ENCODE results near the gene MARCHF6. TPM values are rescaled to one million over a fixed set of nuclear protein-coding genes. Genes with fewer than 3 reads are reported as not detected.

Gene MARCHF6
- polyA plus RNA-seq, 2 donors, result 23.3 to 57.9 TPM

GRCh38 chr5:10323588-10324488 lies 29.7 kb upstream of the MARCHF6 start:
- Histone ChIP-seq H3K36me3 (ENCODE audit: control insufficient read depth in 2 of 2, insufficient read depth in 2 of 2, low read length in 1 of 2) (no peaks in the 10 kb centered on the region), H3K27ac (ENCODE audit: low read depth in 2 of 2, low read length in 1 of 2) (no peak overlapping the region), H3K9me3 (ENCODE audit: control insufficient read depth in 2 of 2, insufficient read depth in 1 of 2, low read depth in 1 of 2, low read length in 1 of 2) (no peaks in the 10 kb centered on the region), H3K4me1 (ENCODE audit: control insufficient read depth in 2 of 2, insufficient read depth in 2 of 2, low read length in 1 of 2) (no peaks in the 10 kb centered on the region), H3K27me3 (ENCODE audit: control insufficient read depth in 1 of 2, insufficient read depth in 2 of 2, low read length in 2 of 2) (no peaks in the 10 kb centered on the region), H3K4me3 (ENCODE audit: low read depth in 1 of 2, low read length in 2 of 2) (no peak overlapping the region)
- 71 to 73% methylated on average over 6 of the region's 6 CpGs for WGBS, 2 donors

DNA sequence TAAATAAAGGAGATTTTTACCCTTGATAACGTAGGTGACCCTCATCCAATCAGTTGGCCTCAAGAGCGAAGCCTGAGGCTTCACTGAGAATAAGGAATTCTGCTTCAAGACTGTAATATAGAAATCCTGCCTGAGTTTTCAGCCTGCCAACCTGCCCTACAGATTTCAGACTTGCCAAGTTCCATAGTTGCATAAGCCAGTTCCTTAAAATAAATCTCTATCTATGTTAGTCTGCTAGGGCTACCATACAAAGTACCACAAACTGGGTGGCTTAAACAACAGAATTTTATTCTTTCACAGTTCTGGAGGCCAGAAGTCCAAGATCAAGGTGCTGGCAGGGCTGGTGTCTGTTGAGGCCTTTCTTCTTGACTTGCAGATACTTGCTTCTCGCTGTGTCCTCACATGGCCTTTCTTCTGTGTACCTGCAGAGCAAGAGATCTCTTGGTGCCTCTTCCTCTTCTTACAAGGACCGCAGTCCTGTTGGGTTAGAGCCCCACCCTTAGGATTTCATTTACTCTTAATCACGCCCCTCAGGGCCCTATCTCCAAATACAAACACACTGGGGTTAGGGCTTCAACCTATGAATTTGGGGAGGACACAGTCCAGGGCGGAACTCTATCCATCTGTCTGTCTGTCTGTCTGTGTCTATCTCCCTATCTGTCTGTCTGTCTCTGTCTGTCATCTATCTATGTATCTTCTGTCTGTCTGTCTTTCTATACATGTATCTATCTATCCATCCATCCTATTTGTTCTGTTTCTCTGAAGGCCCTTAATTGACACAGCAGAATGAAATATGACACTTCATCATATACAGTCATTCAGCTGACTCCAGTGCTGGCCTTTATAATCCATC lies 28.8 kb upstream of the MARCHF6 start:
- H3K9me3 ChIP-seq (ENCODE audit: control insufficient read depth in 2 of 2, insufficient read depth in 1 of 2, low read depth in 1 of 2, low read length in 1 of 2), result no peaks in the 10 kb centered on the region
- H3K27me3 ChIP-seq (ENCODE audit: control insufficient read depth in 1 of 2, insufficient read depth in 2 of 2, low read length in 2 of 2), result no peaks in the 10 kb centered on the region
- no peak overlapping the region for H3K27ac ChIP-seq (ENCODE audit: low read depth in 2 of 2, low read length in 1 of 2)
- no peak overlapping the region for H3K4me3 ChIP-seq (ENCODE audit: low read depth in 1 of 2, low read length in 2 of 2)
- no peaks in the 10 kb centered on the region for H3K4me1 ChIP-seq (ENCODE audit: control insufficient read depth in 2 of 2, insufficient read depth in 2 of 2, low read length in 1 of 2)
- H3K36me3 ChIP-seq (ENCODE audit: control insufficient read depth in 2 of 2, insufficient read depth in 2 of 2, low read length in 1 of 2), result no peaks in the 10 kb centered on the region
- WGBS, 2 donors, result 55 to 64% methylated on average over 6 of the region's 6 CpGs

- H3K4me3 ChIP-seq (ENCODE audit: low read depth in 1 of 2, low read length in 2 of 2), result no peak overlapping the region
- peaks cover 0 to 6% of the 10 kb centered on the region in 2 donors for H3K4me1 ChIP-seq (ENCODE audit: control insufficient read depth in 2 of 2, insufficient read depth in 2 of 2, low read length in 1 of 2)
- H3K9me3 ChIP-seq (ENCODE audit: control insufficient read depth in 2 of 2, insufficient read depth in 1 of 2, low read depth in 1 of 2, low read length in 1 of 2), result no peaks in the 10 kb centered on the region
- H3K27me3 ChIP-seq (ENCODE audit: control insufficient read depth in 1 of 2, insufficient read depth in 2 of 2, low read length in 2 of 2), result no peaks in the 10 kb centered on the region
- WGBS, 2 donors, result 88 to 92% methylated on average over 5 of the region's 5 CpGs
- no peak overlapping the region for H3K27ac ChIP-seq (ENCODE audit: low read depth in 2 of 2, low read length in 1 of 2)
- H3K36me3 ChIP-seq (ENCODE audit: control insufficient read depth in 2 of 2, insufficient read depth in 2 of 2, low read length in 1 of 2), result no peaks in the 10 kb centered on the region
Observed at GRCh38 chr5:10328323-10328722, 25.2 kb upstream of the MARCHF6 start.

DNA sequence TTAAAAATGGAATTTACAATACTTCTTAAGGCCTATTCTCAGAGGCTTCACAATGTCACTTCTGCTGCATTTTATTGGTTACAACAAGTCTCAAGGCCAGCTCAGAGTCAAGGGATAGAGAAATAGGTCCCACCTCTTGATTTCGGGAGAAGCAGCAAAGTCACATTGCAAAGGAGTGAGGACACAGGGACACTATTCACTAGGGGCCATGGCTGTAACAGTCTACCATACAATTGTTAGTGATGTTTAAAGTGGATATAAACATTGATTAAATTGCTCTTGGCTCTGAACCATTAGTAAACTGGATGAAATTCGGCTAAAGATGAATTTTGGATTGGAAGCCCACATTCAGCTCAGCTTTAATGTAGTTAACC lies 24.1 kb upstream of the MARCHF6 start:
- Histone ChIP-seq H3K36me3 (ENCODE audit: control insufficient read depth in 2 of 2, insufficient read depth in 2 of 2, low read length in 1 of 2) (no peaks in the 10 kb centered on the region), H3K27me3 (ENCODE audit: control insufficient read depth in 1 of 2, insufficient read depth in 2 of 2, low read length in 2 of 2) (no peaks in the 10 kb centered on the region), H3K9me3 (ENCODE audit: control insufficient read depth in 2 of 2, insufficient read depth in 1 of 2, low read depth in 1 of 2, low read length in 1 of 2) (no peaks in the 10 kb centered on the region), H3K27ac (ENCODE audit: low read depth in 2 of 2, low read length in 1 of 2) (no peak overlapping the region), H3K4me1 (ENCODE audit: control insufficient read depth in 2 of 2, insufficient read depth in 2 of 2, low read length in 1 of 2) (peaks cover 0 to 6% of the 10 kb centered on the region in 2 donors), H3K4me3 (ENCODE audit: low read depth in 1 of 2, low read length in 2 of 2) (no peak overlapping the region)
- 67 to 69% methylated on average over 2 of the region's 2 CpGs for WGBS, 2 donors

- Histone ChIP-seq H3K36me3 (ENCODE audit: control insufficient read depth in 2 of 2, insufficient read depth in 2 of 2, low read length in 1 of 2) (no peaks in the 10 kb centered on the region), H3K4me3 (ENCODE audit: low read depth in 1 of 2, low read length in 2 of 2) (no peak overlapping the region), H3K9me3 (ENCODE audit: control insufficient read depth in 2 of 2, insufficient read depth in 1 of 2, low read depth in 1 of 2, low read length in 1 of 2) (no peaks in the 10 kb centered on the region), H3K27me3 (ENCODE audit: control insufficient read depth in 1 of 2, insufficient read depth in 2 of 2, low read length in 2 of 2) (no peaks in the 10 kb centered on the region), H3K27ac (ENCODE audit: low read depth in 2 of 2, low read length in 1 of 2) (peak overlapping the region in 1 of 2 donors; percentile 29), H3K4me1 (ENCODE audit: control insufficient read depth in 2 of 2, insufficient read depth in 2 of 2, low read length in 1 of 2) (peaks cover 0 to 6% of the 10 kb centered on the region in 2 donors)
- 58 to 62% methylated on average over 7 of the region's 7 CpGs for WGBS, 2 donors
Observed at GRCh38 chr5:10329820-10330481, 23.5 kb upstream of the MARCHF6 start.

DNA sequence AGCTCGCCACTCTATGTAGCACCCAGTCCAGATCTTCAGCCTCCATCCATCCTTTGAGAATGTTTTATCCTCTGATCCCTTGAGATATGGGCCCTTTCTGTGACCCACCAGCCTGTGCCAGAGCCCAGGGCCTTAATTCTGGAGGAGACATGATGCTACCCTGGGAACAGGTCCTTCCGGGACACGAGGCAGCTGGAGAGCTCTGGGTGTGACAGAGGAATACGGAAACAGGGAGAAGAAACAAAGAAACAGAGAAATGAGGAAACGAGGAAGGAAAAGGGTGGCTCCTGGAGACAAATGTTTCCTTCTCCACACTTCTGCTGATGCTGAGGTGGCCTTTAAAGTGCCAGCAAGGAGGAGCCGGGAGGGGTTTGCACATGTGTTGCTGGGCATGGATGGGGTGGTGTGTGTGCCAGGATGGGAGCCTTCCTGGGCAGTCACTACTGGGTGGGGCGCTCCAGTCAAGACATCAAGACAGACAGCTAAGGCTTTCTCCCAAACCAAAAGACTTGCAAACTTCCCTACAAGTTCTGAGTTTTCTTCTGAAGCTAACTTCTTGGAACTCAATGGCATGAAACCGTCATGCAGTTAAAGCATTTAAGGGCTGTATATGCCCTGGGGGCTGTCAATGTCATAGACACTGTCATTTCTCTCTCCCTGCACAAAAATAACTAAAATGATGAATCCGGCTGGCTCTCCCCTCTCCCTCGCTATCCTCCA lies 22.8 kb upstream of the MARCHF6 start:
- Histone ChIP-seq H3K36me3 (ENCODE audit: control insufficient read depth in 2 of 2, insufficient read depth in 2 of 2, low read length in 1 of 2) (no peaks in the 10 kb centered on the region), H3K27me3 (ENCODE audit: control insufficient read depth in 1 of 2, insufficient read depth in 2 of 2, low read length in 2 of 2) (no peaks in the 10 kb centered on the region), H3K4me1 (ENCODE audit: control insufficient read depth in 2 of 2, insufficient read depth in 2 of 2, low read length in 1 of 2) (peaks cover 0 to 6% of the 10 kb centered on the region in 2 donors), H3K4me3 (ENCODE audit: low read depth in 1 of 2, low read length in 2 of 2) (no peak overlapping the region), H3K9me3 (ENCODE audit: control insufficient read depth in 2 of 2, insufficient read depth in 1 of 2, low read depth in 1 of 2, low read length in 1 of 2) (no peaks in the 10 kb centered on the region), H3K27ac (ENCODE audit: low read depth in 2 of 2, low read length in 1 of 2) (peak overlapping the region in 1 of 2 donors; percentile 29)
- WGBS, 2 donors, result 41 to 50% methylated on average over 10 of the region's 10 CpGs

GRCh38 chr5:10331341-10331796 lies 22.1 kb upstream of the MARCHF6 start:
- peaks cover 0 to 6% of the 10 kb centered on the region in 2 donors for H3K4me1 ChIP-seq (ENCODE audit: control insufficient read depth in 2 of 2, insufficient read depth in 2 of 2, low read length in 1 of 2)
- no peak overlapping the region for H3K4me3 ChIP-seq (ENCODE audit: low read depth in 1 of 2, low read length in 2 of 2)

GRCh38 chr5:10332301-10332700 lies 21.2 kb upstream of the MARCHF6 start:
- Histone ChIP-seq H3K9me3 (ENCODE audit: control insufficient read depth in 2 of 2, insufficient read depth in 1 of 2, low read depth in 1 of 2, low read length in 1 of 2) (no peaks in the 10 kb centered on the region), H3K4me3 (ENCODE audit: low read depth in 1 of 2, low read length in 2 of 2) (no peak overlapping the region), H3K27ac (ENCODE audit: low read depth in 2 of 2, low read length in 1 of 2) (no peak overlapping the region), H3K27me3 (ENCODE audit: control insufficient read depth in 1 of 2, insufficient read depth in 2 of 2, low read length in 2 of 2) (no peaks in the 10 kb centered on the region), H3K36me3 (ENCODE audit: control insufficient read depth in 2 of 2, insufficient read depth in 2 of 2, low read length in 1 of 2) (no peaks in the 10 kb centered on the region), H3K4me1 (ENCODE audit: control insufficient read depth in 2 of 2, insufficient read depth in 2 of 2, low read length in 1 of 2) (peaks cover 0 to 6% of the 10 kb centered on the region in 2 donors)
- WGBS, 2 donors, result 90 to 93% methylated on average over 5 of the region's 5 CpGs

More at GRCh38 chr5:10331341-10331796, 22.1 kb upstream of the MARCHF6 start:
- Histone ChIP-seq H3K36me3 (ENCODE audit: control insufficient read depth in 2 of 2, insufficient read depth in 2 of 2, low read length in 1 of 2) (no peaks in the 10 kb centered on the region), H3K27me3 (ENCODE audit: control insufficient read depth in 1 of 2, insufficient read depth in 2 of 2, low read length in 2 of 2) (no peaks in the 10 kb centered on the region), H3K27ac (ENCODE audit: low read depth in 2 of 2, low read length in 1 of 2) (peak overlapping the region in 1 of 2 donors; percentile 15), H3K9me3 (ENCODE audit: control insufficient read depth in 2 of 2, insufficient read depth in 1 of 2, low read depth in 1 of 2, low read length in 1 of 2) (no peaks in the 10 kb centered on the region)
- 50 to 56% methylated on average over 7 of the region's 7 CpGs for WGBS, 2 donors
